ENCODE measurements around the gene ABCA8.

DNA sequence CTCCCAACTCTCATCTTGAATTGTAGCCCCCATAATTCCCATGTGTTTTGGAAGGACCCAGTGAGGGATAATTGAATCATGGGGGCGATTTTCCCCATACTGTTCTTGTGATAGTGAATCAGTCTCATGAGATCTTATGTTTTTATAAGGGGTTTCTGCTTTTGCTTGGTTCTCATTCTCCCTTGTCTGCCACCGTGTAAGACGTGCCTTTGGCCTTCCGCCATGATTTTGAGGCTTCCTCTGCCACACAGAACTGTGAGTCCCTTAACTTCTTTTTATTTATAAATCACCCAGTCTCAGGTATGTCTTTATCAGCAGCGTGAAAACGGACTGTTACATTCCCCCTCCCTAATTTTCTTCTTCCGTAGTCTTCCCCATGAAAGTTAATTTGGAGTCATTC is 124.0 kb downstream of the ABCA8 start:
- TF ChIP-seq, protein P1, sequence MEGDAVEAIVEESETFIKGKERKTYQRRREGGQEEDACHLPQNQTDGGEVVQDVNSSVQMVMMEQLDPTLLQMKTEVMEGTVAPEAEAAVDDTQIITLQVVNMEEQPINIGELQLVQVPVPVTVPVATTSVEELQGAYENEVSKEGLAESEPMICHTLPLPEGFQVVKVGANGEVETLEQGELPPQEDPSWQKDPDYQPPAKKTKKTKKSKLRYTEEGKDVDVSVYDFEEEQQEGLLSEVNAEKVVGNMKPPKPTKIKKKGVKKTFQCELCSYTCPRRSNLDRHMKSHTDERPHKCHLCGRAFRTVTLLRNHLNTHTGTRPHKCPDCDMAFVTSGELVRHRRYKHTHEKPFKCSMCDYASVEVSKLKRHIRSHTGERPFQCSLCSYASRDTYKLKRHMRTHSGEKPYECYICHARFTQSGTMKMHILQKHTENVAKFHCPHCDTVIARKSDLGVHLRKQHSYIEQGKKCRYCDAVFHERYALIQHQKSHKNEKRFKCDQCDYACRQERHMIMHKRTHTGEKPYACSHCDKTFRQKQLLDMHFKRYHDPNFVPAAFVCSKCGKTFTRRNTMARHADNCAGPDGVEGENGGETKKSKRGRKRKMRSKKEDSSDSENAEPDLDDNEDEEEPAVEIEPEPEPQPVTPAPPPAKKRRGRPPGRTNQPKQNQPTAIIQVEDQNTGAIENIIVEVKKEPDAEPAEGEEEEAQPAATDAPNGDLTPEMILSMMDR (conservative IDR thresholded peaks at IDR 0.05 in 1 of 2, IDR thresholded peaks at IDR 0.05 in 1 of 2; ENCODE audit: low read depth in 1 of 2, low read length in 2 of 2), result no peak
- no peak for TF ChIP-seq EZH2 (IDR thresholded peaks at IDR 0.05; ENCODE audit: low read length, missing control alignments)

All from fibroblast of lung (primary cell).